Measurements from ENCODE around the gene SLCO2A1.

The SLCO2A1 gene

DNA sequence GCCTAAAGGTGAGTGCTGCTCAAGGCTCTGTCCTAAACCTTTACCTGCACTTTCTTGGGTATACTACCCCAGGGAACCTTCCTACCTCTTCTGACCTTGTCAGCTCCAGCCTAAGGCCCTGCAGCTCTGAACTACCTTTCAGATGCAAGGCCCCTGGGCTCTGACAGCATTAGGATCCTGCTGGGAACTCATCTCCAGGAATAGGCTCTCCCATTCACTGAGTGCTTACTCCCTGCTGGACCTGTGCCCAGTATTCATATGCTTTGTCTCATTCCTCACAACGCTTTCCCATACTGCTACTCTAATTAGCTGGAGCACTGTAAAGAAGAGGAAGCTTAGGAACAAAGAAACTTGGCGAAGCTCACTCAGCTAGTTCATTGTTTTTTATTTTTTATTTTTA lies 80.3 kb downstream of the SLCO2A1 start:
- no peak for DNase-seq (ENCODE audit: low spot score)

DNA sequence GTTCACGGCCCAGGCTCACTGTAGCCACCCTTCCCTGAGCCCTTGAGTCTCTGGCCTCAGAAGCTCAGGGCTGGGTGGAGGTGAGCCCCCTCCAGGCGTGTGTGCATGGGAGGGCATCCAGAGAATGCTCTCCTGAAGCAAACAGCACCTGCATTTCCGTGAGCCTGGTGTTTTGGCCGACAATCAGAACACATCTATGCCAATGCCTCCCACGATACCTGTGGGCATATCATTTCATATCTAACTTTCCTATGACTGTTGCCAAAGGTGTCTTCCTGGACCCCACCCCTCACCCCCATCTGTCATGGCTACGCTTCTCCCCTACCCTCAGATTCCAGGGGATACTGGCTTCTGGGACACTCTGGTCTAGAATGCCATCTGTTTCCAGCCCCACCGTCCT lies 80.7 kb downstream of the SLCO2A1 start:
- DNase-seq (ENCODE audit: low spot score) = no peak

DNA sequence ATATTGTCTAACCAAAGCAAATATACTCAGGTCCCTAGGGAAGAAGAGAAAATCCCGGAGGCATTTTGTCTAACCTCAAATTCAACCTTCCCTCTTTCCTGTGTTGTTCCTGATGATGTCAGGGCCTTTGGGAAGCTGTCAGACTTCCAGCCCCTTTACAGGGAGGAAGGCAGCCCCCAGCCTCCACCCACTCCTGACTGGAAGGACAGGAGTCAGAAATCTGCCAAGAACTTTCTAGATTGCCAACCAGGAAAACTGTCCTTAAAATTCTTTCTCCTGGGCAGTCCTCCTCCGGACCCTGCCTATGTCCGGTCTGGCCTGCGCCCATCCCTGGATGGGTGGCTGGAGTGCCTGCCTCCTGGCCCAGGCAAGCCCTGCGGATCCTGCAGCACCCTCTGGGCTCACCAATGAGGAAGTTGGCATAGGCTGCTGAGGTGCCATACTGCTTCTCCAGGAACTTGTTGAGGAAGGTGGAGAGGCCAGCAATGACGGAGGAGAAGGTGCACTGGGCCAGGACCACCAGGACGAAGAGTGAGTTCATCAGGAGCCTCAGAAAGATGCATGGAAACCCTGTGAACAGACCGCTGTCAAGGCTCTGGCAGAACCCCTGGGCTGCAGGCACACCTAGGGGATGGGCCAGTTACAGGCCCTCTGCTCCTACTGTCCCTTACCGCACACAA lies 81.5 kb downstream of the SLCO2A1 start:
- DNase-seq (ENCODE audit: low spot score) = no peak

DNA sequence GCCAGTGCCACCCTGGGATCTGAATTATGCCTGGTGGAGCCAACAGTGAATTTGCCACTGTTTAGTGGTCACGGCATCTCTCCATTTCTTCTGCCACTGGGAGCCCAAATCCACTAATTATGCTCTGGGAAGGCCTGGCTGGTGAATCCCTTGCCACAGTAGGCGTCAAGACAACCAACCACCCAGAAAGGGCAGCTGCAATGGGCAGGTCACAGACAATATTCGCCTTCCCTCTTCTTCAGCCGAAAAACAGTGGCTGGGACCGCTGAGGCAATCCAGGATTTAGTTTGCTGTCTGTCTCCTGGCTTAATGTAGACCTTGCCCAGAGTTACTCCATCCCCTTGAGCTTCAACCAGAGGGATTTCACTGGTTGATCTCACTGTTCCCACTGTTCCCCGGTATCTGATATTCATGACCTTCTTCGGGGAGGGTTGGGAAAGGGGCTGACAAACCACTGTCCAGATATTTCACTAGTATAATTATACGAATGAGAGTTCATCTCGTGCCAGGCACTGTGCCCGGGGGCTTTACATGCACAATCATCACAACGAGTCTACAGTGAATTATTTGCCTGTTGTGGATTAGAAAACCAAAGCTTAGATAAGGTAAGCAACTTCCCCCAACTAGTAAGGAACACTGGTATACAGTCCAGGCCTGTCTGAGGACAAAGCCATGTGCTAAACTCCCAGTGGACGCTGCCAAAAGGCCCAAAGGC lies 84.2 kb downstream of the SLCO2A1 start:
- no peak for DNase-seq (ENCODE audit: low spot score)

DNA sequence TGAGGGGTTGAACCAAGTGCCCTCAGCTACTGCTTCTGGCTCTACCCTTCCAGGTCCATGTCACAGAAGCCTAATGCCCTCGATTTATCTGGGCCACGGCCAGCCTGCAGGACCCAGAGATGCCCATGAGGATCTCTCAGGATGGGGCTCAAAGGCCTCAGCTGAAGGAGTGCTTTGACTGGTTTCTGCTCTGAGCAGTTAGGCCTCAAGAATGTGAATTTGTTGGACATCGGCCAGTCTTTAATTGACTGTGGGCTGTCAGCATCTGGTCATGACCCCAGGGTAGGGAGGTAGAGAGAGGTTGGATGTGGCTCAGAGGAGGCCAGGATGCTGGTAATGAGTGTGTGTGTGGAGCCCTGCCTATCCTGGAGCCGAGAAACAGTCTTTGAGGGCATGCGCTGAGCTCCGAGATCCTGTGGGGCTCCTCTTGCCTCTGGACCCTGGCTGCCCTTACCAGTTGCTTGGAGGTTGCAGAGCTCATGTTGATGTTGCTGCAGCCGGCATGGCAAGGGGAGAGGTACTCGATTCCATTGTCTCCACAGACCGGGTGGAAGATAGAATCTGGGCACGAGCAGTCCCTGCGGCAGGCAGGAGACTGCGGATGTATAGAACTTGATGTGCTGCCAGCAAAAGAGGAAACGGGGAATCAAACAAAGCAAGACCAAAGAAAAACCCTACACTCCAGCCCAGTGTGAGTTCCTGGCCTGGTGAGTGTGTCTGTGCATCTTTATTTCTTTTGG lies 84.9 kb downstream of the SLCO2A1 start:
- DNase-seq (ENCODE audit: low spot score) = no peak

DNA sequence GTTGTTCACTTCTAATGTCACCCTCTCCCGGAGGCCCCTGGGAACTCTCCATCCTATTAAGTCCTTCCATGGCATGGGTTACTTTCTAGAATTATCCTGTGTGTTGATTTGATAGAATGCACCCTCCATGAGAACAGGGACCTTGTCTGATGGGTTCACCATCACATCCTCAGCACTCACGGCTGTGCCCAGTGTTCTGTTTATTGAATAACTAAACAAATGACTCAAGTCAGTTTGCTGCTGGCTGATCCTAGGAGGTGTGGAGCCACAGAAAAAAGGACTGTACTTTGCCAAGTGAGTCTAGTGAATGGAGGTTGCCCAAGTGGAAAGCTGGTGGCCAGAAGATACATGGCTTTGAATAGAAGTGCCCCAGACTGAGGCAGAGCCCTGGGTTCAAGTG lies 85.5 kb downstream of the SLCO2A1 start:
- DNase-seq (ENCODE audit: low spot score) = no peak

DNA sequence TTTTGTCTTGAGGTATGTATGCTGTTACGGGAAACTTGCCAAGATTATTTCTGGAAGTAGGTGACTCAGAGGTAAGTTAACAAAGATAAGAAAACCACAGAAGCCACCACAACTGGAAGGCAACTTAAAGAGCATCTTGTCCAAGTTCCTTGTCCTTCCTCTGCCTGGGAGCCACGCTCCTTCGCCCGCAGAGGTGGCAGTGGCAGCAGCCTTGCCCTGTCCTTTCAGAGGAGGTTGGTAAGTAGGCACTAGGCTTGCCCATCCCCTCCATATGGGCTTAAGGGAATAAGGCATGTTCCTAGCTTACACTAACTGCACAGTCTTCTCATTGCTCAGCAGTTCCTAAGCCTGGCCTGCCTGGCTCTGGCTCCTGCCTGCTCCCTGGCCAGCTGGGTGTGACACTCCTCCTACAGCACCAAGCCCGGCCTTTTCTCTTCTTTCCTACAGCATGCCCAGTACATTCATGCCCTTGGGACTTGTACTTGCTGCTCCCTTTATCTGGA lies 86.0 kb downstream of the SLCO2A1 start:
- no peak for DNase-seq (ENCODE audit: low spot score)

DNA sequence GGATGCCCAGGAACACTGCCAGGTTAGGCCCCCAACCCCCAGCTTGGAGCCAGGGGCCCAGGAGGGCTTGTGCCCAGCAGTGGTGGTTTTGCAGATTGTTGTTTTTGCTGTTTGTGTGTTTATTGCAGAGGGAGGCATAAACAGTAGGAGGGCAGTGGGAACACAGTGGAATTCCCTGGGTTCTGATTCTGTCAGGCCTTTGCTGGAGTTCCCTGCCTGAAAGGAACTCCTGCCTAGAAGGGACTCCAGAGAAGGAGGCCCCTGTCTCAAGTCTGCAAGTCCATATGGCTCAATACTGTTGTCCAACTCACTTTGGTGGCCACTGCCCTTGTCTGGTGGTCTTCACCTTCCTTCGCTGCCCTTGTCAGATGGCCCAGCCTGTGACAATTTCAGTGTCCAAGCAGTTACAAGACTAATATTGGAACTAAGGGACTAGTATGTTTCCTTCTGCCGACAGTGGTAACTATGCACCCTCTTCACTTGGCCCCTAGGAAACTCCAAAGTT lies 86.6 kb downstream of the SLCO2A1 start:
- DNase-seq (ENCODE audit: low spot score) = no peak

DNA sequence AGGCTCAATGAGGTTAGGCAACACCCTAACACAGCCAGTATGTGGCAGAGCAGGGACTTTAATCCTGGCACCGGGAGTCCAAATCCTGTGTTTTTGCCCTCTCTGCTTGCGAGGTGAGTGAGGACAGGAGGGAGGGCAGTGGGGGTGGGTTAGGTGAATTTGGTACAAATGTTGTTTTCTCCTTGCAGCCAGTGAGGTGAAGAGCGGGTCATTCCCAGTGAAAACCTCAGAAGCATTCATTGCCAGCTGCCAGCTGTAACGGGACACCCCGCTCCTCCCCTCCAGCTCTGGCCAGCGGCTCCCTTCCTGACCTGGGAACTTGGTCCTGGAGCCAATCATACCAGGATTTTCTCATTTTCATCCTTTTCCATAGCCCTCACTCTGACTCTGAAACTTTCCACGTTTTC lies 88.3 kb downstream of the SLCO2A1 start:
- DNase-seq (ENCODE audit: low spot score) = no peak

DNA sequence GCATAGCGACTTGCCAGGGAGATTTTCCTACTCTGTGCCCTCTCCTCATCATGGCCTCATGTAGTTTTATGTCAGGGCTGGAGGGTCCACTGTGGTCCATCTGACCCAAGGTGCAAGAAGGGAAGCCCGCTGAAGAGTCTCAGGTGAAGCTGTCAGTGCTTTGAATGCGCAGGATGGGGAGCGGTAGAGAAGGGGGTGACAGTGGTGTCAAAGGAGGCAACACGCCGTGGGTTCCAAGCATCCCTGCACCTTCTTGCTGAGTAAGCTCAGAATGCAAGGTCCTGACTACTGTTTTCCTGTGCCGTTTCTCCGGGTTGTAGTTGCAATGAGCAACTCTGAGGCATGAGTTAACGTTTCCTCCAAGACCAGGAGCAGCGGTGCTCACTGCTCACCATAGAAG lies 89.2 kb downstream of the SLCO2A1 start:
- no peak for DNase-seq (ENCODE audit: low spot score)

DNA sequence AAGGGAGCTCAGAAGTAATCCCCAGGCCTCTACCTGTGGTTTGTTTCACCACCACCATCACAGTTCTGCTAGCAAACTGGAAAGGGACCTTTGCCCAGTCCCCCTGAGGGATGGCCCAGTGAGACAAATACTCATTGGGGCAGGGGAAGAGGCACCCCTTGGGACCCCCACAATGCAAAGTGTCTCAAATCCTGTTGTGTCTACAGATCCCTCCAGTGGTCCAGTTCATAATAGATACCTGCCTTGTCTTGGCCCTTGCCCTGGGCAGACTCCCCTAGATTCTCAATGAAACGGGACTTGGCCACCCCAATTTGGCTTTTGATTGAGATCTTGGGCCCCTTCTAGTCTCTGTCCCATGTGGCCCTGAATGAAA lies 90.3 kb downstream of the SLCO2A1 start:
- no peak for DNase-seq (ENCODE audit: low spot score)

DNA sequence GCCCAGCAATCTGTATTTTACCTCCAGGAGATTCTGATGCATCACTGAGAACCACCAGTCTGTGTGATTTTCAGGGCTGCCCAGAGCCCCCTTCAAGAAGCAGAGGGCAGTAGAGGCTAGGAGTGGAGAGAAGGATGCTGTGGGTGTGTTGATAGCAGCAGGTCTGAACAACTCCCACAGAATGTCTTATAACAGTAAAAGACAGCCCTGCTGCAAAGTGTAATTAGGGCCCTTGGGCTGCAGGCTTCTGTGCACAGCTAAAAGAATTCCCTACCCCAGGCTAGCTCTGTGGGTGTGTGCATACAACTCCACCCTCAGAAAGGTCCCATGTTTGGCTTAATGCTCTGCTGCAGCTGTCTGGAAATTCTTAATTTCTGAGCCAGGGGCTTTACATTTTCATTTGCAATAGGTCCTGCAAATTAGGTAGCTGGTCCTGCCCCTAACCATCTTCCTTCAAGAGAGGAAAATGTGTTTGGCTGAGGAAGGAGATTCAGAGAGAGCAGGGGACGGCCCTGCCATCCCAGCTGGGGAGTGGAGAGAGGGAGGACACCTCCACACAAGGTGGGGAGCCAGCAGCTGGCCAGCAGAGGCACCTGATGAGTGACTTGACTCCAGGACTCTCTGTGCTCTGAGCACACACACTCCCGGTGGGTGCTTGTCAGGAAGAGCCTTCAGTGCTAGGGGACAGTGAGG lies 90.8 kb downstream of the SLCO2A1 start:
- DNase-seq (ENCODE audit: low spot score) = no peak

DNA sequence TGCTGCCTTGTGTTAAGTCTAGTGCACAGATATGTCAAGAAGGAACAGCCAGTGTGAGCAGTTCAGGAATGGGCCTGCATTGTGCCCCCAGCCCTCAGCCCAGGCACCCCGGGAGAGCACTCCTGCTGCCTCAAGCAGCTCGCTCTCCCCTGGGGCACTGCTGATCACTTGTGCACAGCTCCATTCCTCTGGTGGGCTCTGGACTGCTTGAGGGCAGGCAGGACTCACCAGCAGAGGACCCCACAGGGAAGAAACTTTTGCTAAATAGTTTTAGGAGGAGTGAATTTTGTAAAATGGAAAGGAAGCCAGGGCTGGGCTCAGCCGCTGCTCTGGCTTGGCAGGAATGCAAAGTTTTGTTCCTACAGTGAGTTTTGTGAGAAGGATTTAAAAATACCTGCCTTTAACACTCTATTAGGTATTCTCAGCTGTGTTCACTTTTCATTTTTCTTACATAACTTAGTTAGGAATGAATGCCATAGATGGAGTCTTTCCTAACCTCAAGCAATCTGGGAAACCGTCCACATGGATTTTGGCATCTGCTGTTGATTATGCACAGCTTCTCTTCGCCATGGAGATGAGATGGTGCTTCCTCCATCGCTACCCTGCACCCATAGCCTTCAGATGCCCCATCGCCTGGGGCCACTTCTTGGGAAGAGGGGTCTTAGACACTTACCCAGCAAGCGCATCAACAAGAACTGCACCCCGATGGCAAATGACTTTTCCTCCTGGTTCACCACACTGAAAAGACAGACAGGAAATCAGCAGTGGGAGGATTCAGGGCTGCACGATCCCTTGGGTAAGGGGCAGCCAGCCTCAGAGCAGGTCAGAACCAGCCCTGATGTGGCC lies 91.7 kb downstream of the SLCO2A1 start:
- DNase-seq (ENCODE audit: low spot score) = no peak

DNA sequence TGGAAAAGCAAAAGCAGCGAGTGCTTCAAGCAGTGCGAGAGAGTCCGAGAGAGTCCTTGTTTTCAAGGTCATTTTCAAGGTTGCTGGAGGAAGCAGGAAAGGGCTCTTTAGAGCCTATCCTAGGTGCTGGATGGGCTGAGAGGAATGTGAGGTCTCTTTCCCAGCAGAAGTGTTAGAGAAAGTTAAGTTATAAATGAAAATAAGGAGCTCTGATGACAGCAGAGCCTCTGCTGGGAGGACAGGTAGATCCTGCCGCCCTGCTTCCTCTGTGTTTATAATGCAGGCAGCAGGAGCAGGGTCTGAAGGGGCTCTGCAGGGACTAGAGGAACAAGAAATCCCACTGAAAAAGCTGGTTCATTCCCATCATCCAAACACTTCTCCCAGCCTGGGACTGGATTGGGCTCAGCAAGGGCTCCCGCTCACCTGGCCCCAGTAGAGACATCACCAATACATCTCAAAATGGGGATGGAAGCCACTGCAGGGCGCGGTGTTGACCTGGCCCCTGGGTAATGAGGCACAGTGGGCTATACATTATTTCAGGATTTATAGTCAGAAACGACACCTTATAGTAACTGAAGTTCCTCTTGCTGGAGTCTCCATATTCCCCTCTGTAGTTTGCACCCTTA lies 92.6 kb downstream of the SLCO2A1 start:
- DNase-seq (ENCODE audit: low spot score) = no peak

DNA sequence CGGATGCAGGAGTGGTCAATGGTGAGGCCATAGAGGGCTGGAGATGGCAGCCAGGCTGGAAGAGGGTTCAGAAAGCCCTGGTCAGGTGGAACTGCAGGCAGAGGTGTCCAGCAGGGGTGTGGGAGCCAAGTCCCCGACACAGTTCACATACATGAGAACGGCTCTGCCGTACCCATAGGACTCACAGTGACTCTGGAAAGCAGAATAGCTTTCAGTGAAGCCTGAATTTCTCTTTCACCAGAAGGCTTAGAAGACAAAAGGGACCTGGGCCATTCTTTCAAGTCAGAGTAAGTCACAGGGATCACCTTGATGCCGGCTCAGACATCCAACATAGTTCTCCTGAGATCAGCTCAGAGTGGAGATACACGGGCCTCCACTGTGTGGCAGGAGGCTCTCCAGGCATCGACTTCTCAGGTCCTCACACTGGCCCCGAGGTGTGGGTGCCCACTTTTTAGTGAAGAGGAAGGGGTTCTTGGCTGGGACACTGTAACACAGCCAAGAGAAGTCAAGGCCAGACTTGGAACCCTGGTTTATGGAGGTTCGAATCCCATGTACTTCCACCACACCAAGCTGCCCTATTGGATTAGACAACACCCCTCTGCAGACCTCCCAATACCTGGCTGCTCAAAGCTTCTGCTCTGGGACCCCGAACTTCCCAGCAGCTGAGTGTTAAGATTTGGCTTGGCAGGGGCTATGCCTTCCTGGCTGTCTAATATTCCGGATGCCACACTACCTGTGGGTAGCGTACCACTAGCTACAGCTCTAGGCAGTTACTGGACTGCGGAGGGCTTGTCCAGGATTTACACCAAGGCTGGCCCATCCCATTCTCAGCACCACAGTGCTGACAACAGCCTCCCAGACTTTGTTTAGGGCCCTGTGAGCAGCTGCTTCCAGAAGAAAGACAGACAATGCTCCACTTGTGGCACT lies 93.6 kb downstream of the SLCO2A1 start:
- no peak for DNase-seq (ENCODE audit: low spot score)

DNA sequence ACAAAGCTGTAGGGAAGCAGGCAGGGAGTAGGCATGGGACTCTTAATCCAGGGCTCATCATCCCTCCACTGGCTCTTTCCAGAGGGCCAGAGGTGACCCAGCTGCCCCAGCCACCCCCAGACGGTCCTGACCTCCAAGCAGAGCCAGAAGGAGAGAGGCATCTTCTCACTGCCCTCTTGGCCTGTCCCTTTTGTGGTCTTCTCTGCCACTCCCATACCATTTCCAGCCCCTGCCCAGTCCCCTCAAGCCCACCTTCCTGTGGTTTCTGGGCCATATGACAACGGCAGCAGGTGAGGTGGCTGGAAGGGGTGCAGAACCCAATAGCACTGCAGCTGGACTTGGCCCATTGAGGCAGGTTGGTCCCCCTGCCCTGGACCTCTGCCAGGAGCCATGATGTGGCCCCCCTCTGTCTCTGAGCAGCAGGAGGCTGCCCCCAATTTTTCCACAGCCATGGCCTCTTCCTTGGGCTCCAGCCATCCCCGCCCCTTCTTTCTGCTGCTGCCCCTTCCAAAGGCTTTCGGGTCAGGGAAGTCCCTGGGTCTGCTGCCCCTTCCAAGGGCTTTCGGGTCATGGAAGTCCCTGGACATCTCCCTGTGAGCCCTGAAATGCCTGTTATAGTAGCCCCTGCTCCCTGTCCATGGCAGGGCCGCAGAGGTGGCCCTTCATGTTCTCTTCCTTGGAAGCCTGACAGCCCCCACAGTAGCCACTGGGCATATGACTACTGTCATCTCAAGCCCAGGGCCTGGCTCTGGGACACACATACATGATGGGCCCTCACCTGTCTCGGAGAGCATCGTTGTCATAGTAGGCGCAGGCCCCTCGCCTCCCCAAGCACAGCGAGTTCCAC lies 94.5 kb downstream of the SLCO2A1 start:
- DNase-seq (ENCODE audit: low spot score) = no peak

DNA sequence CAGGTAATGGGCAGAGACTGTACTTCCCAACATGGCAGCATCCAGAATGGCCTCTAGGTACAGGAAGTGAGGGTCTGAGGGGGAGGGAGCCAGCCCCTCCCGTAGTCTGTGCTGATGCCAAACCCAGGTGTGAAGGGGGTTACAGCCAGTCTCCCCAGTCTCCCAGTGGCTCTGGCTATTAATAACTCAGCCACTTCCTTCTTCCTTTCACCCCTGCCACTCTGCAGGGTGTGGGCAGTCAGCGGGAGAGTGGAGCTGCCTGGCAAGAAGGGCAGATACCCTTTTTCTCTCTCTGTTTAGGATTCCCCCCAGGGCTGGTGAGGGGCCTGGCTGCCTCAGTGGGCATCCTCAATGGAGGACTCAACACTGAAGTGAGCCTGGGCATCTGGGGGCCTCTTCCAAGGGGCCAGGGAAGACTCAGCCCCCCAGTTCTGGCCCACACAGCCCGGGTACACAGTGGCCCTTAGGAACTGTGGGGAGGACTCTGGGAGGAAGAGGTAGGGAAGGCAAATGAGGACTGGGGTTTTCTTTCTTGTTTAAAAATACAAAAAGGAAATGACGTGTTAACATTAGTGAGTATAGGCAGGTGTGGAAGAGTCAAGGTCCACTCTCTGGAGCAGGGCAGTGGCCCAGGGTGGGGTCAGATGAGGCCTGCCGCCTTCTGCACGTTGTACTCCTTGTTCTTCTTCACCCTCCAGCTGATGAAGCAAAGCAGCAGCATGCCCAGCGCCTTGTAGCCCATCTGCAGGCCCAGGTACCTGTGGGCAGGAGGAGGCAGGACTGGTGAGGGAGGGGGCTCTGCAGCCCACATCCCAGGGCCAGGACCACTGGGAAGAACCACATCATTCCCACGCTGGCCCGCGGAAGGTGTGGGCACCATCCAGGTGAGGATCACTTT lies 95.4 kb downstream of the SLCO2A1 start:
- no peak for DNase-seq (ENCODE audit: low spot score)
